ENCODE results near the gene SPANXN4.

The SPANXN4 gene, protein sequence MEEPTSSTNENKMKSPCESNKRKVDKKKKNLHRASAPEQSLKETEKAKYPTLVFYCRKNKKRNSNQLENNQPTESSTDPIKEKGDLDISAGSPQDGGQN

DNA sequence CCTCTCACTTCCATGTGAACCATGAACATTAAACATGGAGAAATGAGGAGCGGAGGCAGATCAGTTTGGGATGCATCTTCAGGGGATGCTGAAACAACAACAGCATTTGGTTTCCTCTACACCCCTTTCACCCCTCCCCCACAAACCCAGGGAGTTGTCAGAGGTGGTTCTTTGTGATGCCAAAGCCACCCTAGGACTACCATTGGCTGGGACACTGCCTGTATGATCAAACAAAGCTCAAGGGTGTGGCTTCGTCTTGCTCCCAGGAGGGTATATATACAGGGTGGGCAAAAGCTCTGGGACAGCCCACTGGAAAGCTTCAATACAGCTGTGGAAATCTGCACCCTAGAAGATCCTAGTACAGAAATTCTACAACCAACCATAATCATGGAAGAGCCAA lies at the start of gene SPANXN4:
Gene SPANXN4, plus strand, starts transcription at position 301 of the 400 bp plus-strand sequence. Its CDS starts 87 bp downstream, at position 388.
- DNase-seq (ENCODE audit: low spot score) = no peak

DNA sequence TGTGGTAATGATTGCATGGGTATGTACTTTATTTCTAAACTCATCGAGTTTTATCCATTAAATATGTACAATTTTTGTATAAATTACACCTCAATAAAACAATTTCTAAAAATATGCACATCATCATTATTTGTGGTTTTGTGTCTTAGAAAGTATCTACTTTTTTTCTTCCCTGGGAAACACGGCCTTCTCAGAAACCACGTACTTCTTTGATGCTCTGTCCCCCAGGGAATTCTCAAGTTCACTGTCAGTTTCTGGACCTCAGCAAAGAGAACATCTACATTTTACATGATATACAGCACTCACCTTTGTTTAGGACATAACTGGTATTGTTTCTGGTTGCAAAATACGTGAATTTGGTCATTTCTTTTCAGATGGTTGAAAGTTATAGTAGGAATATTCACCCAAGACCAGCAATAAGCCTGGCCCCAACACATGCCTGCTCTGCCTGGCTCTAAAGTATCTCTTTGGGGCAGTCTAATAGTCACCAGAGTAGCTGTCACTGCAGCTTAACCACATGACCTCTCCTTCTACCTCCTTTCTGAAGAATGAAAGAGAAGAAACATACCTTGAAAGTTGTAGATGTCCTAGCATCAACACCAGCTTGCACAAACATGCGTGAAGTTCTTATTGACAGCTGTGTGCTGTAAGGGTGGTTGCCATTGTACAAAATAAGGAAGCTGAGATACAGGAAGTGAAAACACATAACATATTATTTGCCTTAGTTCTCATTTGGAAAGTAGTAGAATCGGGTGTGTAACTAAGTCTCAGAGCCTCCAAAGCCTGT lies 48.4 kb upstream of the SPANXN4 start:
- DNase-seq (ENCODE audit: low spot score) = no peak

DNA sequence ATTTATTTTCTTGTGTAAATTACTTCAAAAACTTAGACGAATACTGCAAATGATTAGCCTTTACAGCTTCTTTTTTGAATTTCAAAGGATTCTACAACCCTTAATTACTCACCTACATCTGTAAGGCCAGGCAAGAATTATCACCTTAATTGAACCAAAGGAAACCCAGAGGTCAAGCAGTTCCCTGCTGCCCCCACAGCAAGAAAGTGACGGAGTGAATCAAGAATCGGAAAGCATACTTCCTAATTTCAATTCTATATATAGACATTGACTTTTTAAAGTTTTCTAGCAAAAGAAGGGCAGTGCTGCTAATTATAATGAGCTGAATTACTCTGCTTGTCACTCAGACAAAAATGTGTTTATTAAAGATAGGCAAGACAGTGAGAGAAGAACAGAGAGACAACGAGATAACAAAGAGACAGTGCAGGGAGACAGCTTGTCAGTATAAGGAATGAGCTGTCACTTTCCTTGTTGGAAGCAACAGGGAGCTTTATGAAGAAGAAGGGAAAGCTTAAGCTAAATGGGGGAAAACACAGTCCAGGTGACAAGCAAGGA lies 47.5 kb upstream of the SPANXN4 start:
- DNase-seq (ENCODE audit: low spot score) = no peak

DNA sequence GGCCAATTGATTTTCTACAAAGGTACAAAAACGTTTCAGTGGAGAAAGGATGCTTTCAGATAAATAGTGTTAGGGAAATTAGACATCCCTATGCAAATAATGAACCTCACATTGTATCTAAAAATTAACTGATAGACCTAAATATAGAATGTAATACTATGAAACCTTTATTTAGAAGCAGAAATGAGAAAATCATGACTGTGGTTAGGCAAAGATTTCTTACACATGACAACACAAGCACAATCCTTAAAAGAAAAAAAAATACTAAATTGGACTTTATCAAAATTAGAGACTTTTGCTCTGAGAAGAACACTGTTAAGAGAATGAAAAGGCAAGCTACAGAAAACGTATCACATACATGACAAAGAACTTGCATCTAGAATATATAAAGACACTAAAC lies 43.0 kb upstream of the SPANXN4 start:
- no peak for DNase-seq (ENCODE audit: low spot score)

DNA sequence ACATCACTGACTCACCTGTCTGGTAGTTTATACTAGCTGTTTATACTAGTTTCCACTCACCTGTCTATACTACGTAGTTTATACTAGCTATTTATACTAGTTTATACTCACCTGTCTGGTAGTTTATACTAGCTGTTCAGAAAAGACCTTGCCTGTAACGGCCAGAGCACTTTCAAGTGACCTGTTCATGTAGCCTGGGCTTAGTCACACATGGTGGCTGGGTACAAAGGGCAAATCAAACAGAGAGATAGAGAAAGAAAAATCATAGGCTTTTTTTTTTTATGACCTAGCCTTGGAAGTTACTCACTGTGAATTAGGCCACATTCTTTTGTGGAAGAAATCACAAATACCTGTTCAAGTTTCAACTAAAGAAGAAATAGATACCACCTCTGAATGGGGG lies 30.7 kb upstream of the SPANXN4 start:
- no peak for DNase-seq (ENCODE audit: low spot score)

DNA sequence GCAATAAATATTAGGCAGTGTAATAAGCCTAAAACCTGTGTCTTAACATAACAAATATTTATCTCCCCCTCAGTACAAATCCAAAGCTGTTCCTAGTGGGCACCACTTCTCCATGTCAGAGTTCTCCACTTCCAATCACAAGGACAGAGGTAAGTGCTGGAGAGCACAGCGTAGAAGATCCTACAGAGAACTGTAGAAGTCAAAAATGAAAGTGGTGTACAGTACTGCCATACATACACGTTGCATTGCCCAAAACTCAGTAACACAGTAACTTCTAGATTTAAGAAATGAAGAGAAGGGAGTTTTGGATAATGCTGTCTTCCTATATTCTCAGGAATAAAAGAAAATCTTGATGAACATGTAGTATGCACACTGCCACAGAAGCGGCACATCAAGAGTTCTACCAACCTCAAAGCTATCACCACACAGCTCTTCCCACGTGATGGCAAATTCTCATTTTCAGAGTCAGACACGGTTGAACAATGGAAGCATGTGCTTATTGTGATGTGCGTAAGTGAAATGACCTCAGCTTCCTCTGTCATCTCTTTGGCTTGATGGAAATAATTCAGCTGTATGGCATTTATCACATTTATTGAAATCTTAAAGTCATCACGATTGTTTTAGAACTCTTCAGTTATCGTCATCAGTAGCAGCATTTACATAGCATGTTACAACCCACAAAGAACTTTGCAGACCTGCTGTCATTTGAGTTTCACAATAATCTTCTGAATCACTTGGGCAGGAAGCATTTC lies 27.1 kb upstream of the SPANXN4 start:
- no peak for DNase-seq (ENCODE audit: low spot score)

DNA sequence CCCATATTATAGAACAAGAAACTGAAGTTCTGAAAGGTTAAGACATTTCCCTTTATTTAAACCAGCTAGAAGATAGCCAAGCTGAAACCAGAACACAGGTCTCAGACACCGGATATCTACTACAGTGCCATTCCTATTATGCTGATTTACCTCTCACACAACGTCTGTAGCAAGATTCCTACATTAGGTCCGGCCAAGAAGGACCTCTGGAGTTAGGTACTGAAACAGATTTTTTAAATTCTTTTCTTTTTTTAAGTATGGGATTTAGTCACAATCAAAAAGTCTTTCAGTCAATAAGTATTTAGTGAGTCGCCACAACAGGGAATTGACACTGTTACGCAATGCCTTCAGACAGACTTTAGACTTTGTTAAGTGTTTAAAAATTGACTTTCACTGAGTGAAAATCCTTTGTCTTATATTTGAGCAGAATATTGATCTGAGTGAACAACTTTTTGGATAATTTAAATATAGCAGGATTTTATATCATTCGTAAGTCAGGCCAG lies 26.5 kb upstream of the SPANXN4 start:
- DNase-seq (ENCODE audit: low spot score) = no peak

DNA sequence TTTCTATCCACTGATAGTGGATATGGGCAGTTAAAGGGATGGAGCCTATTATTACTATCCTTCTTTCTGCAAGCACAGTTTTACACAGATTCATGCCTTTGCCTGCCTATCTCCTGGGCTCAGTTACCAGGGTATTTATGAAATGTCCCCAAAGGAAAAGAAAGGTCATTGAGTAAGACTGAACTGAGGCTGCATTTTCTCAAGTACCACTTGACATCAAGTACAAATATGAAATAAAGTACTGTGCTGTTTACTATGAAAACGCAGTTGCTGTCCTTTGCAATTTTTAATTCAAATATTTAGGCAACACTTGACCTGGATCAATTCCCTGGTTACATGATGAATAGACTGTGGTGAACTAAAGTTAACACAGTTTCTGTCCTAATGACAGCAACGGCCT lies 23.5 kb upstream of the SPANXN4 start:
- no peak for DNase-seq (ENCODE audit: low spot score)

DNA sequence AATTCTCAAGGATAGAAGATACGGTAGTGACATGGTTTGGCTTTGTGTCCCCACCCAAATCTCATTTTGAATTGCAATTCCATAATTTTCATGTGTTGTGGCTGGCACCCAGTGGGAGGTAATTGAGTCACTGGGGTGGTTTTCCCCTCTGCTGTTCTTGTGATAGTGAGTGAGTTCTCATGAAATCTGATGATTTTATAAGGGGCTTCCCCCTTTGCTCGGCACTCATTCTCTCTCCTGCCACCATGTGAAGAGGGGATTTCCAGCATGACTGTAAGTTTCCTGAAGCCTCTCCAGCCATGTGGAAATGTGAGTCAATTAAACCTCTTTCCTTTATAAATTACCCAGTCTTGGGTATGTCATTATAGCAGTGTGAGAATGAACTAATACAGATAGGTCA lies 8.5 kb upstream of the SPANXN4 start:
- DNase-seq (ENCODE audit: low spot score) = no peak

DNA sequence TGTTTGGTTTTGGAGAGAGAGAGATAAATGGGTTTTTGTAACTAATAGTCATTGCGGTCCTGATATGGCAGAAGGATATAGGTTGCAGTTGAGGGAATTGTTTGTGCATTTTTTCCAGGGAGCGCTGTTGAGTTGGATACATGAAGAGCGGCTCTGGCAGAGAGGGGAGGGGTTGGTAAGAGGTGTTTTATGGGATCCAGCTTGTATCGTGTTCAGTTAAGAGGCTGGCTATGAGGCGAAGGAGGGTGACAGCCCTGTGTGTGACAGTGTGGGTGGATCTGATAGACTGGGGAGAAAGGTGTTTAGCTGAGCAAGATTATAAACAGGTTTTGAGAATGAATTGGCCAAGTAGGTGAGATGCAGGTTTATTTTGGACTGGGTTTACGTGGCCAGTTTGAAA lies 1.5 kb downstream of the SPANXN4 start:
- DNase-seq (ENCODE audit: low spot score) = no peak

DNA sequence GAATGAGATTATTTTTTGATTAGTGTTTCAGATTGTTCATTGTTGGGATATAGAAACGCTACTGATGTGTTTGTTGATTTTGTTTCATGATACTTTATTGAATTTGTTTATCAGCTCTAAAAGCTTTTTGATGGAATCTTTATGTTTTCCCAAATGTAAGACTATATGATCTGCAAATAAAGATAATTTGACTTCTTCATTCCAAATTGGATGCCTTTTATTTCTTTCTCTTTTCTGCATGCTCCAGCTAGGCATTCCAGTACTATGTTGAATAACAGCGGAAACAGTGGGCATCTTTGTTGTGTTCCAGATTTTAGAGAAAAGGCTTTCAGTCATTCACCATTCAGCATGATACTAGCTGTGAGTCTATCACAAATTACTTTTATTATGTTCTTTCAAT lies 21.8 kb downstream of the SPANXN4 start:
- DNase-seq (ENCODE audit: low spot score) = no peak

DNA sequence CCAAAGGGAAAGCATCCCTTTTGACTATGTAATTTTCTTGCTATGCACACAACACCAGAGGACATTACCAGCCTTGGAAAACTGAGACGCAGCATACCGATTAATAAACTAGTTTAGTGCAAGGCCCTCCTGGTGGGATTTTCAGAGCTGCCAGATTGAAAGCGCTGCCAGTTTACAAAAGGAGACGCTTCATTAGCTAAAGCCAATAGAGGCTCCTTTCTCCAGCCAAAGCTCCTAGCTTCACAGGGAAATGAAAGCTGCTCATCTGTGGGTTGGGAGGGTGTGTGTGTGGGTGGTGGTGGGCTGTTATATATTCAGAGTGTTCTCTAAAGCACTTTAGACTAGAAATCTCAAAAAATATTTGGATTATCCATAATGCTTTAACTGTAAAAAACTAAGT lies 32.4 kb downstream of the SPANXN4 start:
- no peak for DNase-seq (ENCODE audit: low spot score)

DNA sequence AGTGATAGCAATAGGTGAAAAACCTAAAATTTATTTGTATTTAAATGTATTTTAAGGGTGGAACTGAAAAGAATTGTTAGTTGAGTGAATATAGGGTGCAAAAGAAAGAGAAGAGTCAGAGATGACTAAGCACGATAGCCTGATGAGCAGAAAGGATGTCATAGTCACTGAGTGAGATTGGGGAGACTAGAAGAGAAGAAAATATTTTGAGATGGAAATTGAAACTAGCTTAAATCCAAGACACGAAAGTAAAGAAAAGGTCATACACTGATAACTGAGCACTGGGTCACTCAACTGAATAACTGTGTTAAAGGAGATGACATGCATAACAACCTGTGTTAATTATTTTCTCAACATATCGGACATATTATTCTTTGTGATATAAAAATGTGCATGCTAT lies 55.5 kb downstream of the SPANXN4 start:
- no peak for DNase-seq (ENCODE audit: low spot score)

DNA sequence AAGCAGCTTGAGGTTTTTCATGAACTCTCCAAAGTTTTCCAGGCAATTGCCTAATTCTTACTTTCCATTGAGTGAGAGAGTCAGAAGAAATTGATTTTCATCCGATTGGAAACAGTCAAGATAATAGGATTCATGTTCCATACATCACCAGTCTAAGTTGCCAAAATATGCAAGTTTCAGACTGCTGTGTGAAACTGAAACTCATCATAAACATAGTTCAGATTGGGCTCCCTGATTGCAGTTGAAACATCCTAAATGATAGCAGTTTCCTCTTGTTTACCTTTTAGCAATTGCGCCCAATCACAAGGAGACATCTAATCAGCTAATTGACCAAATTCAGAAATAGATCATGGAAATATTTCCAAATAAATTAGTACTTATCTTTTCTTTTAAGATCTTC lies 56.8 kb downstream of the SPANXN4 start:
- no peak for DNase-seq (ENCODE audit: low spot score)

All from globus pallidus (tissue), 1 donor.